ENCODE data around the gene AADACL3. TPM values are rescaled to one million over a fixed set of nuclear protein-coding genes. Genes with fewer than 3 reads are reported as not detected.

AADACL3 gene
- total and polyA plus RNA-seq, 2 of the 13 experiments (the other 11 are each of a cell fraction or from before 2014, with no cell fraction given), result not detected

GRCh38 chr1:12734651-12735050 lies 18.7 kb downstream of the AADACL3 start:
- ChIA-PET POLR2A (no interaction called here), CTCF (ENCODE audit: low intra/inter-chr PET ratio, low total read pairs) (no interaction called here)
- Histone ChIP-seq H3K27me3 (ENCODE audit: control insufficient read depth in 1 of 2, insufficient read depth in 2 of 2, low read length in 2 of 2) (no peaks in the 10 kb centered on the region), H3K9me3 (ENCODE audit: low read length) (no peaks in the 10 kb centered on the region), H3K9ac (ENCODE audit: insufficient read depth, low read depth, low read length) (no peak overlapping the region), H3K36me3 (replicated peaks in 1 of 2; ENCODE audit: control insufficient read depth in 1 of 2, insufficient read depth in 2 of 2, low read length in 2 of 2) (no peaks in the 10 kb centered on the region), H2AFZ (ENCODE audit: low read length) (no peak overlapping the region), H3K4me1 (ENCODE audit: insufficient read depth, low read length) (no peaks in the 10 kb centered on the region), H4K20me1 (ENCODE audit: insufficient read depth, low read length) (no peaks in the 10 kb centered on the region), H3K4me2 (ENCODE audit: low read depth, low read length) (no peak overlapping the region), H3K4me3 (replicated peaks in 1 of 3; ENCODE audit: insufficient read depth in 1 of 3, low read depth in 2 of 3, low read length in 3 of 3) (no peak overlapping the region), H3K79me2 (ENCODE audit: insufficient read depth, low read length) (no peaks in the 10 kb centered on the region), H3K27ac (ENCODE audit: extremely low read length, insufficient read depth, low read length) (no peak overlapping the region)
- 2% methylated on average over 3 of the region's 3 CpGs for WGBS (ENCODE audit: low lambda C conversion rate)
- FAIRE-seq (no peak), ATAC-seq (no peak), DNase-seq (ENCODE audit: low spot score) (no peak)
- intact Hi-C loops (cut with micrococcal nuclease; ENCODE audit: unreplicated experiment), result no loop called here
- BruUV-seq (replicated peaks), result no TSS peak
- in situ Hi-C loops (cut with HindIII; ENCODE audit: extremely low pct_ligation_motif_present, low pct_unique_long_range_greater_than_20kb), result no loop called here
- TF ChIP-seq, protein P1, sequence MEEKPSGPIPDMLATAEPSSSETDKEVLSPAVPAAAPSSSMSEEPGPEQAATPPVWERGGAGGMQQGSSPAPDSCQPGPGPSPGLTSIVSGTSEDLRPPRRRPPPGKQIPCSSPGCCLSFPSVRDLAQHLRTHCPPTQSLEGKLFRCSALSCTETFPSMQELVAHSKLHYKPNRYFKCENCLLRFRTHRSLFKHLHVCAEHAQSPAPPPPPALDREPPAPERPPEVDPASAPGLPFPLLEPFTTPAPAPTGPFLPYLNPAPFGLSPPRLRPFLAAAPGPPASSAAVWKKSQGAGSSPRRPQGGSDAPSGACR (CRISPR knock-in tag; IDR thresholded peaks at IDR 0.05), result no peak

DNA sequence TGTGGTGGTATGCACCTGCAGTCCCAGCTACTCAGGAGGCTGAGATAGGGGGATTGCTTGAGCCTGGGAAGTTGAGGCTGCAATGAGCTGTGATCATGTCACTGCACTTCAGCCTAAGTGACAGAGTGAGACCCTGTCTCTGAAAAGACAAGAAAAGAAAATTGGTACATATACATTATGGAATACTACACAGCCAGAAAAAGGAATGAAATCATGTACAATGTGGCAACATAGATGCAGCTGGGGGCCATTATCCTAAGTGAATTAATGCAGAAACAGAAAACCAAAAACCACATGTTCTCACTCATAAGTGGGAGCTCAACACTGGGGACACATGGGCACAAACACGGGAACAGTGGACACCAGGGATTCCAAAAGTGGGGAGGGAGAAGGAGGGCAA lies 23.0 kb downstream of the AADACL3 start:
- no TSS peak for BruUV-seq (replicated peaks)
- CTCF ChIA-PET (ENCODE audit: low intra/inter-chr PET ratio, low total read pairs), result no interaction called here
- no peak overlapping the region for H3K9ac ChIP-seq (ENCODE audit: insufficient read depth, low read depth, low read length)
- no peak for TF ChIP-seq ZNF720 (CRISPR knock-in tag; IDR thresholded peaks at IDR 0.05)
- no peak for TF ChIP-seq ZNF367 (CRISPR knock-in tag; IDR thresholded peaks at IDR 0.05; ENCODE audit: borderline replicate concordance)
- no peak for TF ChIP-seq ZSCAN22 (CRISPR knock-in tag; IDR thresholded peaks at IDR 0.05)
- no peak for TF ChIP-seq NR2F6 (IDR thresholded peaks at IDR 0.05)
- TF ChIP-seq NR2F6 (CRISPR knock-in tag; IDR thresholded peaks at IDR 0.05), result no peak
- TF ChIP-seq MXD3 (CRISPR knock-in tag; IDR thresholded peaks at IDR 0.05), result no peak
- no peak overlapping the region for H3K4me2 ChIP-seq (ENCODE audit: low read depth, low read length)
- FAIRE-seq (no peak), ATAC-seq (no peak), DNase-seq (ENCODE audit: low spot score) (no peak)
- no peaks in the 10 kb centered on the region for H3K9me3 ChIP-seq (ENCODE audit: low read length)
- no peak overlapping the region for H2AFZ ChIP-seq (ENCODE audit: low read length)
- no peak overlapping the region for H3K27ac ChIP-seq (ENCODE audit: extremely low read length, insufficient read depth, low read length)
- H3K27me3 ChIP-seq (ENCODE audit: control insufficient read depth in 1 of 2, insufficient read depth in 2 of 2, low read length in 2 of 2), result no peaks in the 10 kb centered on the region
- in situ Hi-C loops (cut with HindIII; ENCODE audit: extremely low pct_ligation_motif_present, low pct_unique_long_range_greater_than_20kb) (no loop called here), intact Hi-C loops (cut with micrococcal nuclease; ENCODE audit: unreplicated experiment) (loop anchor here (2.0 kb wide), 1 partner anchor 70 kb away; no protein-coding TSS in a partner anchor)
- WGBS (ENCODE audit: low lambda C conversion rate), result 0% methylated on average over 1 of the region's 1 CpG
- no peaks in the 10 kb centered on the region for H3K4me1 ChIP-seq (ENCODE audit: insufficient read depth, low read length)
- POLR2A ChIA-PET, result no interaction called here
- H3K79me2 ChIP-seq (ENCODE audit: insufficient read depth, low read length), result no peaks in the 10 kb centered on the region
- H3K4me3 ChIP-seq (replicated peaks in 1 of 3; ENCODE audit: insufficient read depth in 1 of 3, low read depth in 2 of 3, low read length in 3 of 3), result no peak overlapping the region
- H4K20me1 ChIP-seq (ENCODE audit: insufficient read depth, low read length), result no peaks in the 10 kb centered on the region
- no peaks in the 10 kb centered on the region for H3K36me3 ChIP-seq (replicated peaks in 1 of 2; ENCODE audit: control insufficient read depth in 1 of 2, insufficient read depth in 2 of 2, low read length in 2 of 2)

All from HepG2 (cell line).